AML-193 (cell line): ENCODE measurements around the gene SLC4A1AP.
A peak's percentile ranks its signal among the peaks of the same experiment; 100 is the strongest.
"Not testable (repeated sequence)": the region's sequence is repeated elsewhere in the genome, so short reads cannot be mapped to it uniquely, and the experiment has no call there.

Source experiments
- DNase-seq, 2 experiments: peaks; one replicate each; lab custom pipeline; 2025; lab: John Stamatoyannopoulos, UW

SLC4A1AP gene

DNA sequence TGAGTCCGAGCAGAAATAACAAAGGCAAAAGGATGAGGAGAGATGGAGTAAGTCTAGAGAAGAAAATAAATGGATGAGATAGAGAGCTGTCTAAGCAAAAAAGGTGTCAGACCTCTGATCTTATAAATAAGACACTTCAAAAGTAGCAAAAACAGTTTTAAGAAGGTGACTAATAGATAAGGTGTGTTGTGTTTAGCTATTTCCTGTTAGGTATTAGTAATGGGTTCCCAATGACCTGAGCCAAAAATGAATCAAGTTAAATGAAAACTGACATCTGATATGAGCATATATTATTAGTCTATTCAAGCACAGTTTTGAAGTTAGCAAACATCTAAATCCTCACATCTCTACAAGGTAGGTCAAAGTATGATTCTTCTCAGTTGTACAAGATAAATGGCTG, 10.9 kb upstream of the SLC4A1AP start:
- DNase-seq, result no peak

DNA sequence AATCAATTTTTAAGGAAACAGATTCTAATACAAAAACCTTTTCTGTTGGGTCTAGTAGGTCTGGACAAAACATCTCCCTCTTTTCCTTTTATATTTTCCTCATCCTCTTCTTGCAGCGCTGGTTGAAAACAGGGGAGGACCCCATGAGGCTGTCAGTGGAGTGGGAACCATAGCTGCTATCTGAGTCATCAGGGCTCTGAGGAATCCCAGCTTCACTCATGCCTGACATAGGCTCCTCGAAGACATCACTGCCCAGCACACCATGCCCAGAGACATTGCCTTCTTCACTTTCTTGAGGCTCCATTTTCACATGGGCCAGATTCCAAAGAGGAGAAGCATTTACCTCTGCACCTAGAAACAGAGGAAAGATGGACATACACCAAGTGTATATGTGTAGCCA, 10.3 kb upstream of the SLC4A1AP start:
- DNase-seq, result no peak

DNA sequence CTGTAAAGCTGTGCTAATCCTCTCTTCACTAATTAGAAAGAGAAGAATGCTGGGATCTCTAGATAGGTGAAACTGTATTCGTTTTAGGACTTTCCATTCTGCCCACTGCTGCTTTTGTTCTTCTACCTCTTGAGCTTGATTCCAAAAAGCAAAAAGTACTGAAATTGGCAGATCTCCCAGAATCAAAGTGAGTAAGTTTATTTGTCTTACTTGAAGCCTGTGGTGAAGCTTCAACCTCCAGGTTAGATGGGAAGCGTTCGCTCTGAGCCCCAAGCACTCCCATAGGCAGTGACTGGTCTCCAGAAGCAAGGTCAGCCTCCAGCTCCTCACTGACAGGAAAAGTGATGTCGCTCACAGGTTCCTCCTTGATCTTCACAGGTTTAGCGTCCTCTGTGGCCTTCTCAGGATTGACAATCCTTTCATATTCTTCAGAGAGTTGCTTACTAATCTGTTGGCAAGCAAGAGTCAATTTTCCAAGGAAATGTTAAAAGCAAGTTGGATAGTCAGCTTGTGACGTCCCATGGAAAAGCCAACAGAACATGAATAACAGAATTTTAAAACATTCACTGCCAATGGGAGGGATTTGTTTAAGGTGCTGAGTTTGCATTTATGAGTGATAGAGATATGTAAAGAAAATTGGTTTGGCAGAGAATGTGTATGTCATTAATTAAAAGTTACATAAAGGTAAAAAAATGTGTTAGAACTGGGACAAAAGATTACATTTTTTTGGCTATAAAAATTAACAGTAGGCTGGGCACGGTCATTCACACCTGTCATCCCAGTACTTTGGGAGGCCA, 8.3 kb upstream of the SLC4A1AP start:
- no peak for DNase-seq

DNA sequence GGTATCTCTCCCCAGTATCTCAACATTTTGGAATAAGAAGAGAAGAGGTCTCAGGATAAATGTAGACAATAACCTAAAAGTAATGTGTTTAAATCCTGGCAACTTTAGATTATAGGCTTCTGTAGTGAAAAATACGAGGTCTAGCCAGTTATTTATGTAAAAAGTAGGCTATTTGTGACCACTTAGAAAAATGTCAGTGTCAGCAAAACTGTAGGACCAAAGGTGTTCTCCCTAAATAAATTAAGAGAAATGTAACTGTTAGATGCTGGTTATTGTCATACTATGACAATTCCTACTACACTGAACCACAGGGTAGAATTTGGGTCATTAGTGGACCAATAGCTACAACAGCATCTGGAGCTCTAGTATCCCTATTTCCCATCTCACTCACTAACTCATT, 2.3 kb upstream of the SLC4A1AP start:
- DNase-seq, result no peak

DNA sequence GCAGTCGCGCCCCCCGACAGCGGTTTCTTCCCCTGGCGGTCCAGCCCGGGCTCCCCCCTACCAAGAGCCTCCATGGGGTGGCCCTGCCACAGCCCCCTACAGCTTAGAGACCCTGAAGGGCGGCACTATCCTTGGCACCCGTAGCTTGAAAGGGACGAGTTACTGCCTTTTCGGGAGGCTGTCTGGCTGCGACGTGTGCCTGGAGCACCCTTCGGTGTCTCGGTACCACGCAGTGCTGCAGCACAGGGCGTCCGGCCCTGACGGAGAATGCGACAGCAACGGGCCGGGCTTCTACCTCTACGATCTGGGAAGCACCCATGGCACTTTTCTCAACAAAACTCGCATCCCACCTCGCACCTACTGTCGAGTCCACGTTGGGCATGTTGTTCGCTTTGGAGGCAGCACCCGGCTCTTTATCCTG, 475 bp downstream of the SLC4A1AP start:
- DNase-seq, result no peak

DNA sequence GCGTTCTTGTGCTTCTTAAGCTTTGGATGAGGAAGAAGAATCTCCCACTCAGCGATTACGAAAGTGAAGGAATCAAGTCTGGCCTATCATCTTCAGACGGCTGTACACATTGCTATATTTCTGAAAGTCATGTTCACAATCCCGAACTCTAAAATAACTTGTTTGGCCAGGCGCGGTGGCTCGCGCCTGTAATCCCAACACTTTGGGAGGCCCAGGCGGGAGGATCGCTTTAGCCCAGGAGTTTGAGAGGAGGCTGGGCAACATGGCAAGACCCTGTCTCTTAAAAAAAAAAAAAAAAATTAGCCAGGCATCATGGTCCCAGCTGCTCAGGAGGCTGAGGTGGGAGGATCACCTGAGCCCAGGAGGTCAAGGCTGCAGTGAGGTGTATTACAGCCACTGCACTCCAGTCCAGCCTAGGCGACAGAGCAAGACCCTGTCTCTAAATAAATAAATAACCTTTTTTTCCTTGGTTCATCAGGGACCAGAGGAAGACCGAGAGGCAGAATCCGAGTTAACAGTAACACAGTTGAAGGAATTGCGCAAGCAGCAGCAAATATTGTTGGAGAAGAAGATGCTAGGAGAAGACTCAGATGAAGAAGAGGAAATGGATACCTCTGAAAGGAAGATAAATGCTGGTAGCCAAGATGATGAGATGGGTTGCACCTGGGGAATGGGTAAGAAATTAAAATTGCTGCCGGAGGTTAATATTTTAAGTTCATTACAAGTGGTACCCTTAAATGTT, 1.1 kb downstream of the SLC4A1AP start:
- DNase-seq, result no peak

DNA sequence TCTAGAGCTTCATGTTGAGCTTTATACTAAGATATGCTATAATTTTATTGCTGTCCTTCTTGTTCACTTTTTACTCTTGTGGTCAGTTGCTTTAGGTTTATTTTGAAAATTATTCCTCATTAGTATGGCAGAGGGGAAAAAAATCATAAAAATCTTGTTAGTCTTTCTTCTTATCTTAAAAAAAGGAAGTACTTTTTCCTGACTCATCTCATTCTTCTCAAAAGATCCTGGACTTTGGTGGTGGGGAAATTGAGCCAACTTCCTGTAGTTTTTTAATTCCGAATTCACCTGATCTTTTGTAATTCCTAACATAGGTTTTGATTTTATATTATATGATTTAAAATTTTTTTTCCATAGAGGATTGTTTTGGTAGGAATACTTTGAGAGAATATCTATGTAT, 3.8 kb downstream of the SLC4A1AP start:
- DNase-seq, result peak; percentile 13 to 26

DNA sequence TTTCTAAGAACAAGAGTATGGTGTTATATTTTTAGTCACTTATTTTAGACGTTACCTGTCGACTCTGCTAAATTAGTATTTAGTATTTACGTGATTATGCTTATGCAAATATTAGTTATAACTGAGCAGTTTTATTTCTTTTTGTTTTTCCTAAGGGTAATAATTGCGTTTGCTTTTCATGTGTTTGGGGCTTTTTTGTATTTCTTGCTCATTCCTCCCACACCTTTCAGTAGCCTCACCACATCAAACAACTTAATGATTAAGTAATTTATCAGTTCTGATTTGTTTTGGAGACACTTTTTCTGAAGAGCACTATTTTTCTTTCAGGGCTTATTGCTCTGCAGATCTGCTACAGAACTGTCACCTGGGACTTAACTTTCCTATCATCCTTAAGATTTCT, 7.5 kb downstream of the SLC4A1AP start:
- DNase-seq, result no peak

DNA sequence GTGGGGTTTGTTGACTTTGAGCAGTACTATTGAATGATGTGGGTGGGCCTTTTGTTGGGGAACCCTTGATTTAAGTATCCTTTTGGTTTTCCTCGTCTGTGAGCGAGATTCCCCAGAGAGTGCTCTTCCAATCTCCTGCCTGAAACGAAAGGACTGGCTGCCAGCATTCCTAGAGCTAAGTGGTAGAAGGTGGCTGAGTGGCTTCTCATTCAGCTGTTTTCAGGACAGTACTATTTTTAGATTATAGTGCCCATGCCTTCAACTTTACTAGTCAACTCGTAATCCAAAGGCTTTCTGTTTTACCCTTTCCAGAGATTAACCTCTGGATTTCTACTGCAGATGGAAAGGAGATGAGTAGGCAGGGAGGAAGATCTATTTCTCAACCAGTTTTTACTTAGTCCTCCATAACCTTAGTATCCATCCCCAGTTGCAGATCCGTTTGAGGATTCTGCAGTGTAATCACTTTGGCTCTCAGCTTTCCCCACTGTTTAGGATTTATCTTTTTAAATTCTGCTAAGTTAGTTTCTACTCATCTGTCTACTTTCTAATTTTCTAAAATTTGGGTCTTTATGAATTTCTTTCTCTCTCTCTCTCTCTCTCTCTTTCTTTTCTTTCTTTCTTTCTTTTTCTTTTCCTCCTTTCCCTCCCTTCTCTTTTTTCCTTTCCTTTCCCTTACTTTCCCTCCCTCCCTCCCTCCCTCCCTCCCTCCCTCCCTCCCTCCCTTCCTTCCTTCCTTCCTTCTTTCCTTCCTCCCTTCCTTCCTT, 9.2 kb downstream of the SLC4A1AP start:
- DNase-seq, result no peak

DNA sequence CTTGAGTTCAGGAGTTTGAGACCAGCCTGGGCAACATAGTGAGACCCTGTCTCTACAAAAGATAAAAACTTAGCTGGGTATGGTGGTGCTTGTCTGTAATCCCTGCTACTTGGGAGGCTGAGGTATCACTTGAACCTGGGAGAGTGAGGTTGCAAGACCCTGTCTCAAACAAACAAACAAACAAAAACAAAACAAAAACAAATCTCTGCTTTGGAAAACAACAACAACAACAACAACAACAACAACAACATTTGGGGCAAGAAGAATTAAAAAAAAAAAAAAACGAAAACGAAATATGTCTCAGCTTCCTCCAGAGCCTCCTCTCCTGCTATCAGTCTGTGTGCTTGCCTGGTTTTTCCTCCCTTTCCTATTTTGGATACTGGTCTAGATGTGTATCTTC, 16.9 kb downstream of the SLC4A1AP start:
- no peak for DNase-seq

DNA sequence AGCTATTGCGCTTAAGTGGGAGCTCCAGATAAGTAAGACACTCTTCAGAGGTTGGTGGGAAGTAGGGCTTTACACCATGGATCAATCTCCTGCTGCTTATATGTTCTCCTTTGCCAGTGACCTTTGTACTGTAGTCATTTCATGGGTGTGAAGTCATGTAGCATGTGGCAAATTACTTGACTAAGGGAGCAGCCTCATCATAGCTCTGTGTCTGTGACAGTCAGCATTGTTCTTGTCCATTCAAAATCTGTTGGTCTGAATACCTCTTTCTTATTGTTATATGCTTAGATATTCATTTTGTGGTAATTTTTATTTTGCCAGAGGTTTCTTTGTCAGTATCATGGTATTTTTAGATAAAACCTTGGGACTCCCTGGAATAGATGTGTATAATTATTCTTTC, 18.2 kb downstream of the SLC4A1AP start:
- DNase-seq, result no peak

DNA sequence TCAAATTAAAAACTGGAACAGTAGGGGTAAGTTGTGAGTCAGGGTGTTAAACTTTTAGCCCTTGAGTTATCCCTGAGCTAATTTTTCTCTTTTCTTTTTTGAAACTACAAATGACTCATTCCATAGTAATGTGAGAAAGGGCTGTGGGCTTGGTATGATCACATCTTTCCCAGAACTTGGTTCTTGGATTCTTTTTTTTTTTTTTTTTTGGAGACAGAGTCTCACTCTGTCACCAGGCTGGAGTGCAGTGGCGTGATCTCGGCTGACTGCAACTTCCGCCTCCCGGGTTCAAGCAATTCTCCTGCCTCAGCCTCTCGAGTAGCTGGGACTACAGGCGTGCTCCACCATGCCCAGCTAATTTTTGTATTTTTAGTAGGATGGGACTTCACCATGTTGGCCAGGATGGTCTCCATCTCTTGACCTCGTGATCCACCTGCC, 18.7 kb downstream of the SLC4A1AP start:
- not testable (repeated sequence) for DNase-seq

DNA sequence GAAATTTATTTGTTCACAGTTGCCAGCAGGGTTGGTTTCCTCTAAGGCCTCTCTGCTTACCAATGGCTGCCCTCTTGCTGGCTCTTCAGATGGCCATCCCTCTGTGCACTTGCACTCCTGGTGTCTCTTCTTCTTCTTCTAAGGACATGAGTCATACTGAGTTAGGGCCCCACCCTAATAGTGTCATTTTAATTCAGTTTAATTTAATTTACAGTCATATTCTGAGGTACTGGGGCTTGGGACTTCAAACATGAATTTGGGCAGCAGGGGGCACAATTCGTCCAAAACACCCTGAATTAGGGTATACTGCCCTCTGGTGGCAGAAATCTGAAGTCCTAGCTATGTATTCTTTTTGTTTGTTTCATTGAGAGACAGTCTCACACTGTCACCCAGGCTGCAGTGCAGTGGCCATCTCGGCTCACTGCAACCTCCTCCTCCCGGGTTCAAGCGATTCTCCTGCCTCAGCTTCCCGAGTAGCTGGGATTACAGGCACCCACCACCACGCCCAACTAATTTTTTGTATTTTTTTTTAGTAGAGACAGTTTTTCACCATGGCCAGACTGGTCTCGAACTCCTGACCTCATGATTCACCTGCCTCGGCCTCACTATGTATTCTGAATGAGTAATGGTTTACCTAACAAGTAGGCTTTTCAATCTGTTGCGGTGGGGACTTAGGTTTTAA, 19.8 kb downstream of the SLC4A1AP start:
- DNase-seq, result peak; percentile 86 to 89

DNA sequence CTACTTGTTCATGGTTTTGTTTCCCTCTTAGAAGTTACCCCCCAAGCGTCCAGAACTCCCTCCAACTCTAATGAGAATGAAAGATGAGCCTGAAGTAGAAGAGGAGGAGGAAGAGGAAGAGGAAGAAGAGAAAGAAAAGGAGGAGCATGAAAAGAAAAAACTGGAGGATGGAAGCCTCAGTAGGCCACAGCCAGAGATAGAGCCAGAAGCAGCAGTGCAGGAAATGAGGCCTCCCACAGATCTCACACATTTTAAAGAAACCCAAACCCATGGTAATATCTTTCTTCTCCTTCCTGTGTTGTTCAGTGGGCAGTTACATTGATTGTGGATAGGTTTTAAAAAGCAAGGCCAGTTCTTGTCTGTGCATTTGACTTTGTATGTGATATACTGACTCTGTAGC, 21.3 kb downstream of the SLC4A1AP start:
- not testable (repeated sequence) for DNase-seq

DNA sequence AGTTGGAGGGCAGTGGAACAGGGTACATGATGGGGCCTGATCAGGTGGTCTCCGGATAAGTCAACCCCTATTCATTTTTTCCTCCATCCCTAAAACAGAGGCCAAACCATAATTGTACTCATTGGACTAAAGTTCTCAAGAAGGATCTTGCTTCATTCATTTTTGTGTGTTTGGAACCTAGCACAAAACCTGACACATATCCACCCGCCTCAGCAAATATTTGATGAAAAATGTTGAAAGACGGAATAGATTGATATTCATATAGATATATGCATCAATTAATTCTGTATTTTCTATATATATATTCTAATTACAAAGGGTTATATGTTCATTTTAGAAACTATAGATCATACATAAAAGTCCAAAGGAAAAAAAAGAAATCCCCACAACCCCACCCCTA, 21.9 kb downstream of the SLC4A1AP start:
- DNase-seq, result no peak

DNA sequence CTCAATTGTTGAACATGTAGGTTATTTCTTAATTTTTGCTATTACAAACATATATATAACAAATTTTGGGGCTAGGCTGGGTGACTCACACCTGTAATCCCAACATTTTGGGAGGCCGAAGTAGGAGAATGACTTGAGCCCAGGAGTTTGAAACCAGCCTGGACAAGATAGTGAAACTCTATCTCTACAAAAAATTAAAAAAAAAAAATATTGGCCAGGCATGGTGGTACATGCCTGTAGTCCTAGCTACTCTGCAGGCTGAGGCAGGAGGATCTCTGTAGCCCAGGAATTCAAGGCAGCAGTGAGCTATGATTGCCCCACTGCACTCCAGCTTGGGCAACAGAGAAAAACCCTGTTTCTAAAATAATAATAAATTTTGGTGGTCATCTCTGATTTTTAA, 23.5 kb downstream of the SLC4A1AP start:
- DNase-seq, result no peak

DNA sequence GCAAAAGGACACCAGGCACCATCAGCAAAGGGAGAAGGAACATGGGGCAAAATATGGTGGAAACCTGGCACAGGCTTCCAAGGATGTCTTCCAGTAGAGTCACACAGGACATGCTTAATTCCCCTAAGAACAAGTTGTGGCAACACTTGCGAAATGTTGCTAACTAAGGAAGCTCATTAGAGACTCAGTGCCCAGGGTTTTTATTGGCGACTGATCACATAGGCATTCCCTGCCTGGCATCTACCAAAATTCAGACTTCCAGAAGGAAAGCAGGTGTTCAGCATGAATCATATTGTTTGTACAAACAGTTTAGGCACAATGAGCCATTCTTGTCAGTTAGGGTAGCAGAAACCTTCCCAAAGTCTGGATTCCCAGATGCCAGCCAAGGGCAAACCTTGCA, 25.7 kb downstream of the SLC4A1AP start:
- no peak for DNase-seq

DNA sequence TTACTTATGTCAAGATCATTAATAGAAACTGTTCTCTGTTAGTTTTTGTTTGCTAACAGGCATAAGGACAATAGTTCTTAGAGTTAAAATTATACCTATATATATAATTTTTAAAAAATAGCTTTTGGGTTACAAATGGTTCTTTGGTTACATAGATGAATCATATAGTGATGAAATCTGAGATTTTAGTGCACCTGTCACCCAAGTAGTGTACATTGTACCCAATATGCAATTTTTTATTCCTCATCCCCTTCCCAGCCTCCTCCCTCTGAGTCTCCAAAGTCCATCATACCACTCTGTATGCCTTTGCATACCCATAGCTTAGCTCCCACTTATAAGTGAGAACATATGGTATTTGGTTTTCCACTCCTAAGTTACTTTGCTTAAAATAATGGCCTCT, 26.4 kb downstream of the SLC4A1AP start:
- DNase-seq, result no peak

DNA sequence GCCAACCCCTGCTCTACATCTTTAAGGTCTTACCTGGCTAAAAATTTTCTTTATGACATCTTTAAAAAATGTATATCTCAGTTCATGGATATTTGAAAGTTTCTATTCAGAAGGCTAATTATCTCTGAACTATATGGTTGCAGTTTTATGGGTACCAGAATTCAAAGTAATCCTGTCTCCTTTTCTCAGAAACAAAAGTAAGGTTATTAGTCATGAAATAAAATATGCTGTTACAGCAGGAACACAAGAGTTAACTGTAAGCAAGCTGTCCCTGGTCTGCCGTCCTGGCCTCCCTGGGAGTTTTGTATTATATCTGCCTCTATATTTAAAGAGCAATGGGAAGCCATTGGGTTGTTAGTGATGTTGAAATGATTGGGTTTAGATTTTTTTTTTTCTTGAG, 34.0 kb downstream of the SLC4A1AP start:
- no peak for DNase-seq

DNA sequence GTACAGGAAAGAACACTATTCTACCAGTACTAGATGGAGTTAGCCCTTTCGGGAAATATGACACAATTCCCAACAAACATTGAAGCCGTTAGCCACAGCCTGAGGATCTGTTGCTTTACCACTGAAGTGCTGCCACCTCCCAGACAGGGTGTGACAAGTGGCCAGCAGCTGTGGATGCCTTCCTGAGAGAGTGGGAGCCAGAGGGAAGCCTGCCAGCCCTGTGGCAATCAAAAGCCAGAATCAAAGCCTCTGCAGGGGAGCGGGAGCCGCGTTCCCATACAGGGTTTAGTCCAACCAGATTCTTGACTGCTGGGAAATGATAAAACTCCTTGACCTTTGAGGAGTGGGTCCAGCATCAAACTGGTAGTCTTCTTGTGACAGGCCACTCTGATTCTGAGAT, 38.0 kb downstream of the SLC4A1AP start:
- no peak for DNase-seq

DNA sequence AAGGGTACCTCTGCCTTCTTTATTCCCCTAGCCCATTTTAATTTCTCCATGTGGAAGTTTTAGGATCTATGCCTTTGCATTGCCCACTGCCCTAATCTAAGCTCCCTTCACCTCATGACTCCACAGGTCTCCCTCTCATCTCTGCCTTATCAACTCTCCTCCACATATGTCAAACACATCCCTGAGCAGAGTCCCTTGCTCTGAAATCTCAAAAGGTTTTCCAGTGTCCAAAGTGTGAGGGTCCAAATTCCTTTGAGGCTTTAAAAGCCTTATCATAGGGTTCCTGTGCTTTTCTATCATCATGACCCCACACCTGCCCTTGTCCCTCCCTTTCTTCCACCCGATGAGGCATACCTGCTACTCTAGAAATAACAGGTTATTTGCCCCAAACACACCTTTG, 38.6 kb downstream of the SLC4A1AP start:
- no peak for DNase-seq

DNA sequence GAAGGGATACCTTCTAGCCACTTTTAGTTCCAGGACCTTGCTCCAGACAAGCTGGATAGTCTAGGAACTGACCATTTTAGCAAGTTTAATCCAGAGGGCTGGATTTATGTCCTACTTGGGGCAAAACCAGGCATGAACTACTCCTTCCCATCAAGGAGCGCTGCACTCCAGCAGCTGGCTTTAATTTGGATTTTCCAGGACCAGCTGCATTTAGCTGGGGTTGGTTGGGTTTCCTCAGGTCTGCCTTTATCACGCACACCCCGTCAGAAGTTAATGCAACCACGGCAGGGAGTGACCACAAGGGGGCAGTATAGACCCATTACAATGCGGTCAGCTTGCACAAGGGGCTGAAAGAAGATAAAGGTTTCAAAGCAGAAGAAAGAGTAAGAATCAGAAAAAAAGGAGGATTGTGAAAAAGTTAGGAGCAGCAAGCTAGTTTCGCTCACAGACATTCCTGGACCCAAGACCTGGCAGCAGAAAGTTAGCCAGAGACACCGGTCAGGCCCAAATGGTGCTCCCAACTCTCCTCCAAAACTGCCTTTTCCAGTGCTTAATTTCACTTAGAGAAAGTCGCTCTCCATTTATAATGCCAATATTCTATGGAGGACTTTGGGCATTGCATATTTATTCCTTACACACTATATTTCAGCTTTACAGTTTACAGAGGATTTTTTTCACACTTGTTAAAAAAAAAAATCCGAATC, 40.1 kb downstream of the SLC4A1AP start:
- DNase-seq, result peak; percentile 79
